OCI-LY3 (cell line): Measurements from ENCODE around the gene CRY1.

Source experiments
- CTCF ChIP-seq: fragments of 200-600, 300-600 bp; sonication (generic); IDR thresholded peaks from 2 replicates; pipeline ENCODE4 v1.5.1; 2014; ENCODE audit warnings: antibody characterized with exemption, low read length, low read depth
- EZH2phosphoT487 ChIP-seq: fragments of 200-600 bp; shearing (Covaris generic); IDR thresholded peaks from 2 replicates; pipeline ENCODE4 v1.6.1; 2018; ENCODE audit warnings: antibody characterized with exemption, mixed run types, low read depth

GRCh38 chr12:106964526-106964925 lies 128.8 kb downstream of the CRY1 start:
- no peak for TF ChIP-seq CTCF
- TF ChIP-seq EZH2phosphoT487: no peak
